ENCODE measurements around the gene DHDH. TPM values are rescaled to one million over a fixed set of nuclear protein-coding genes. Genes with fewer than 3 reads are reported as not detected.

The DHDH gene
- total RNA-seq, 2 experiments from 2014 or later = not detected

DNA sequence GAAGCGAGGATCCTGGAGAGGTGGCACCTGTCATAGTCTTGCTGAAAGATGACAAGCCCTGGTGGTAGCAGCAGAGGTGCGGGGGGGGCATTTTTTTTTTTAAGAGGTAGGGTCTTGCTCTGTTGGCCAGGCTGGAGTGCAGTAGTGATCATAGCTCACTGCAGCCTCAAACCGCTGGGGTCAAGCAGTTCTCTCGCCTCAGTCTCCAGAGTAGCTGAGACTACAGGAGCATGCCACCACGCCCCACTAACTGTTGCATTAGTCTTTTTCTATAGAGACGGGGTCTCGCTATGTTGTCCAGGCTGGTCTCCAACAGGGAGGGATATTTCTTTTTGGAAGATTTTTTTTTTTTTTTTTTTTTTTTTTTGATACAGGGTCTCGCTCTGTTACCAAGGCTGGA is 24.5 kb downstream of the DHDH start:
- H3K4me2 ChIP-seq (ENCODE audit: low read length) = no peak overlapping the region
- H3K27ac ChIP-seq (ENCODE audit: low read depth, low read length, poor library complexity, severe bottlenecking) = no peak overlapping the region
- POLR2A ChIA-PET = no interaction called here
- no peaks in the 10 kb centered on the region for H3K9me3 ChIP-seq (ENCODE audit: low read length)
- no TSS peak for BruUV-seq (replicated peaks)
- no peak for DNase-seq (ENCODE audit: low spot score)
- no peak overlapping the region for H3K4me3 ChIP-seq (ENCODE audit: low read depth, low read length, poor library complexity, severe bottlenecking)
- CTCF ChIA-PET (ENCODE audit: unreplicated experiment) = no interaction called here
- H4K20me1 ChIP-seq (ENCODE audit: insufficient read depth, low read length) = no peaks in the 10 kb centered on the region
- H3K79me2 ChIP-seq (ENCODE audit: insufficient read depth, low read depth, low read length) = peaks cover 12% of the 10 kb centered on the region; the same call in 1 of the 2 replicates
- H3K9me2 ChIP-seq (ENCODE audit: insufficient read depth, low read length) = no peaks in the 10 kb centered on the region
- intact Hi-C loops (cut with micrococcal nuclease; ENCODE audit: unreplicated experiment) = no loop called here
- H3K4me1 ChIP-seq (ENCODE audit: insufficient read depth, low read length, poor library complexity, severe bottlenecking) = peaks cover 31% of the 10 kb centered on the region
- H2AFZ ChIP-seq (ENCODE audit: low read length) = no peak overlapping the region
- peaks cover 16% of the 10 kb centered on the region; the same call in 1 of the 2 replicates for H3K36me3 ChIP-seq (ENCODE audit: insufficient read depth, low read length)
- no peak for TF ChIP-seq EZH2phosphoT487 (IDR thresholded peaks at IDR 0.05; ENCODE audit: borderline replicate concordance, low read depth, low read length)

DNA sequence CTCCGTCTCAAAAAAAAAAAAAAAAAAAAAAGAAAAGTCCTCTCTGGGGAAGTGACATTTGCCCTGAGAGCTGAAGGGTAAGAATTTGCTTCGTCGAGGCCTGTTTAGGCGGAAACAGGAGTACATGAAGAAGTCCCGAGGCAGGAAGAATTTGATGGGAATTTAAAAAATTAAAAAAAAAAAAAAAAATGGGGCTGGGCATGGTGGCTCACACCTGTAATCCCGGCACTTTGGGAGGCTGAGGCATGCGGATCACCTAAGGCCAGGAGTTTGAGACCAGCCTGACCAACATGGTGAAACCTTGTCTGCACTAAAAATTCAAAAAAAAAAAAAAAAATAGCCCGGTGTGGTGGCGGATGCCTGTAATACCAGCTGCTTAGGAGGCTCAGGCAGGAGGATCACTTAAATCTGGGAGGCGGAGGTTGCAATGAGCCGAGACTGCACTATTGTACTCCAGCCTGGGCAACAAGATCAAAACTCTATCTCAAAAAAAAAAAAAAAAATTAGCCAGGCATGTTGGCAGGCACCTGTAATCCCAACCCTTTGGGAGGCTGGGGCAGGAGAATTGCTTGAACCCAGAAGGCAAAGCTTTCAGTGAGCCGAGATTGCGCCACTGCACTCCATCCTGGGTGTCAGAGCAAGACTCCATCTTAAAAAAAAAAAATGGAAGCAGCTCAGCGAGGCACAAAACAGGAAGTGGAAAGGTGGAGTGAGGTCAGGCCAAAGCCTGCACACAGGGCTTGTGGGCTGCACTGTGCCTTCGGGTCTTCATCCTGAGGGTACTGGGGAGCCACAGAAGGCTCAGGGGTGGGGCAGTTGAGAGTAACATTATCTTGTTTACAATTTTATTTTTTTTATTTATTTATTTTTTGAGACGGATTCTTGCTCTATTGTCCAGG is 26.1 kb downstream of the DHDH start:
- ChIA-PET POLR2A (interaction anchor here (0.6 to 0.7 kb wide), 2 partner anchors 25 to 79 kb away, joined by 4 to 5 read pairs; no protein-coding TSS in a partner anchor), CTCF (ENCODE audit: unreplicated experiment) (no interaction called here)
- Histone ChIP-seq H2AFZ (ENCODE audit: low read length) (no peak overlapping the region), H3K4me3 (ENCODE audit: low read depth, low read length, poor library complexity, severe bottlenecking) (no peak overlapping the region), H4K20me1 (ENCODE audit: insufficient read depth, low read length) (no peaks in the 10 kb centered on the region), H3K9me3 (ENCODE audit: low read length) (no peaks in the 10 kb centered on the region), H3K36me3 (ENCODE audit: insufficient read depth, low read length) (peaks cover 16% of the 10 kb centered on the region; the same call in 1 of the 2 replicates), H3K4me2 (ENCODE audit: low read length) (no peak overlapping the region), H3K27ac (ENCODE audit: low read depth, low read length, poor library complexity, severe bottlenecking) (no peak overlapping the region), H3K9me2 (ENCODE audit: insufficient read depth, low read length) (no peaks in the 10 kb centered on the region), H3K4me1 (ENCODE audit: insufficient read depth, low read length, poor library complexity, severe bottlenecking) (peaks cover 40% of the 10 kb centered on the region), H3K79me2 (ENCODE audit: insufficient read depth, low read depth, low read length) (peaks cover 17% of the 10 kb centered on the region; the same call in 1 of the 2 replicates)
- DNase-seq (ENCODE audit: low spot score) = no peak
- TF ChIP-seq EZH2phosphoT487 (IDR thresholded peaks at IDR 0.05; ENCODE audit: borderline replicate concordance, low read depth, low read length) = no peak
- no peak for TF ChIP-seq CTCF (conservative IDR thresholded peaks at IDR 0.05; ENCODE audit: low read length)
- intact Hi-C loops (cut with micrococcal nuclease; ENCODE audit: unreplicated experiment) = no loop called here
- BruUV-seq (replicated peaks) = no TSS peak

GRCh38 chr19:48961051-48961649 is 27.7 kb downstream of the DHDH start:
- Histone ChIP-seq H3K9me2 (ENCODE audit: insufficient read depth, low read length) (no peaks in the 10 kb centered on the region), H3K4me3 (ENCODE audit: low read depth, low read length, poor library complexity, severe bottlenecking) (no peak overlapping the region), H3K4me1 (ENCODE audit: insufficient read depth, low read length, poor library complexity, severe bottlenecking) (peaks cover 32% of the 10 kb centered on the region), H2AFZ (ENCODE audit: low read length) (no peak overlapping the region), H3K9me3 (ENCODE audit: low read length) (no peaks in the 10 kb centered on the region), H3K36me3 (ENCODE audit: insufficient read depth, low read length) (peaks cover 15% of the 10 kb centered on the region), H3K4me2 (ENCODE audit: low read length) (no peak overlapping the region), H3K79me2 (ENCODE audit: insufficient read depth, low read depth, low read length) (peaks cover 9% of the 10 kb centered on the region; the same call in 1 of the 2 replicates), H4K20me1 (ENCODE audit: insufficient read depth, low read length) (no peaks in the 10 kb centered on the region), H3K27ac (ENCODE audit: low read depth, low read length, poor library complexity, severe bottlenecking) (no peak overlapping the region)
- BruUV-seq (replicated peaks) = no TSS peak
- intact Hi-C loops (cut with micrococcal nuclease; ENCODE audit: unreplicated experiment) = no loop called here
- no peak for TF ChIP-seq CTCF (conservative IDR thresholded peaks at IDR 0.05; ENCODE audit: low read length)
- TF ChIP-seq EZH2phosphoT487 (IDR thresholded peaks at IDR 0.05; ENCODE audit: borderline replicate concordance, low read depth, low read length) = no peak
- ChIA-PET POLR2A (interaction anchor here (0.6 kb wide), 1 partner anchor 77 kb away, joined by 10 read pairs; no protein-coding TSS in a partner anchor), CTCF (ENCODE audit: unreplicated experiment) (no interaction called here)
- no peak for DNase-seq (ENCODE audit: low spot score)
